HepG2 (cell line): Measurements from ENCODE around the gene FIGLA. TPM values are rescaled to one million over a fixed set of nuclear protein-coding genes. Genes with fewer than 3 reads are reported as not detected.

Experiments used
- AGO2 ChIP-seq: fragments of 200-400 bp; formaldehyde crosslinking; optimal IDR thresholded peaks from 2 replicates; pipeline ENCODE3; 2017; ENCODE audit warnings: mild to moderate bottlenecking, low read depth, low read length, moderate library complexity
- EZH2 ChIP-seq: conservative IDR thresholded peaks from 2 replicates; pipeline ENCODE4 v1.6.1; 2012; ENCODE audit warnings: mild to moderate bottlenecking, low read depth, low read length, moderate library complexity
- IRF2 ChIP-seq: IDR thresholded peaks from 2 replicates; pipeline ENCODE4 v1.6.1; 2018; ENCODE audit warnings: missing genetic modification reagents, missing compliant biosample characterization
- KLF12 ChIP-seq: sonication (generic); formaldehyde crosslinking; IDR thresholded peaks from 2 replicates; pipeline ENCODE4 v1.4.0; 2020; ENCODE audit warnings: missing genetic modification reagents, borderline replicate concordance
- NAIF1 ChIP-seq: sonication (generic); formaldehyde crosslinking; IDR thresholded peaks from 2 replicates; pipeline ENCODE4 v1.5.0; 2020; ENCODE audit warnings: mild to moderate bottlenecking, missing genetic modification reagents, borderline replicate concordance
- ONECUT2 ChIP-seq: sonication (generic); formaldehyde crosslinking; IDR thresholded peaks from 2 replicates; pipeline ENCODE4 v1.4.0; 2020; ENCODE audit warnings: missing genetic modification reagents
- PPARG ChIP-seq: conservative IDR thresholded peaks from 2 replicates; pipeline ENCODE4 v1.6.1; 2016; ENCODE audit warnings: missing biosample characterization, missing genetic modification reagents
- SMYD3 ChIP-seq: sonication (generic); formaldehyde crosslinking; IDR thresholded peaks from 2 replicates; pipeline ENCODE4 v1.8.1; 2023; ENCODE audit warnings: mild to moderate bottlenecking, missing genetic modification reagents
- TCF7 ChIP-seq: sonication (generic); IDR thresholded peaks from 2 replicates; pipeline ENCODE4 v1.6.1; 2016; ENCODE audit warnings: antibody characterized with exemption, low read depth
- ZNF292 ChIP-seq: sonication (generic); formaldehyde crosslinking; IDR thresholded peaks from 2 replicates; pipeline ENCODE4 v1.8.1; 2022; ENCODE audit warnings: mild to moderate bottlenecking, low read depth, missing genetic modification reagents, borderline replicate concordance
- ZNF552 ChIP-seq: sonication (generic); formaldehyde crosslinking; IDR thresholded peaks from 2 replicates; pipeline ENCODE4 v1.9.0; 2022; ENCODE audit warnings: missing genetic modification reagents, mild to moderate bottlenecking, borderline replicate concordance
- ZNF674 ChIP-seq: sonication (generic); formaldehyde crosslinking; IDR thresholded peaks from 2 replicates; pipeline ENCODE4 v1.5.0; 2020; ENCODE audit warnings: low read depth, mild to moderate bottlenecking, missing genetic modification reagents
- ZNF770 ChIP-seq: sonication (generic); formaldehyde crosslinking; IDR thresholded peaks from 2 replicates; pipeline ENCODE4 v1.5.0; 2020; ENCODE audit warnings: mild to moderate bottlenecking, missing genetic modification reagents
- ZNF780A ChIP-seq: sonication (generic); formaldehyde crosslinking; IDR thresholded peaks from 2 replicates; pipeline ENCODE4 v1.8.0; 2022; ENCODE audit warnings: mild to moderate bottlenecking, missing genetic modification reagents, moderate library complexity
- ZSCAN22 ChIP-seq: sonication (generic); formaldehyde crosslinking; IDR thresholded peaks from 2 replicates; pipeline ENCODE4 v1.4.0; 2020; ENCODE audit warnings: mild to moderate bottlenecking, missing genetic modification reagents
- polyA plus RNA-seq, 8 experiments: library from polyadenylated mRNA; depleted of rRNA in 3 of 8; stranded (reverse) in 7 of 8; unstranded in 1 of 8; fragments of >200 nt; fragmentation: Illumina TruSeq in 4 of 8; extraction: Trizol in 4 of 8; gene quantifications; 2 replicates each; pipeline versions ENCODE4 v1.2.1 to v1.2.3, GENCODE V29; 2011 to 2016; ENCODE audit warnings: low read depth in 4 of 8, missing spikeins in 1 of 8, mixed read lengths in 1 of 8; ENCODE audit not compliant: insufficient read depth in 1 of 8
- total RNA-seq, 5 experiments: library from RNA; depleted of rRNA; stranded (reverse); fragments of >200 nt; fragmentation: Illumina TruSeq; extraction: Trizol; gene quantifications; 2 replicates each; pipeline ENCODE4 v1.2.3, GENCODE V29; 2016; ENCODE audit warnings: low read depth in 1 of 5
- TF ChIP-seq, protein P1 (sequence below): sonication (generic); formaldehyde crosslinking; conservative IDR thresholded peaks from 2 replicates; pipeline ENCODE4 v1.8.0; 2022; ENCODE audit warnings: missing genetic modification reagents
- TF ChIP-seq, protein P2 (sequence below): IDR thresholded peaks from 2 replicates; pipeline ENCODE4 v1.4.0; 2020; ENCODE audit warnings: mild to moderate bottlenecking, missing genetic modification reagents
- TF ChIP-seq, protein P3 (sequence below): sonication (generic); formaldehyde crosslinking; IDR thresholded peaks from 2 replicates; pipeline ENCODE4 v1.4.0; 2020; ENCODE audit warnings: mild to moderate bottlenecking, missing genetic modification reagents
- TF ChIP-seq, protein P4 (sequence below): sonication (generic); formaldehyde crosslinking; IDR thresholded peaks from 2 replicates; pipeline ENCODE4 v1.5.0; 2020; ENCODE audit warnings: mild to moderate bottlenecking, missing genetic modification reagents, moderate library complexity

FIGLA gene
- total and polyA plus RNA-seq, 2 of the 13 experiments (the other 11 are each of a cell fraction or from before 2014, with no cell fraction given): not detected

GRCh38 chr2:70767699-70768589 is 22.5 kb downstream of the FIGLA start, which contains the start of gene ADD2 (continued):
- TF ChIP-seq IRF2 (no peak), ZNF552 (CRISPR knock-in tag) (no peak), ZNF780A (CRISPR knock-in tag) (no peak), TCF7 (no peak), ZNF674 (CRISPR knock-in tag) (no peak), ONECUT2 (CRISPR knock-in tag) (no peak), KLF12 (CRISPR knock-in tag) (no peak), ZNF770 (CRISPR knock-in tag) (no peak), SMYD3 (CRISPR knock-in tag) (no peak), AGO2 (no peak), PPARG (no peak), EZH2 (no peak), ZNF292 (no peak), ZSCAN22 (CRISPR knock-in tag) (no peak), NAIF1 (no peak)
- TF ChIP-seq, protein P1, sequence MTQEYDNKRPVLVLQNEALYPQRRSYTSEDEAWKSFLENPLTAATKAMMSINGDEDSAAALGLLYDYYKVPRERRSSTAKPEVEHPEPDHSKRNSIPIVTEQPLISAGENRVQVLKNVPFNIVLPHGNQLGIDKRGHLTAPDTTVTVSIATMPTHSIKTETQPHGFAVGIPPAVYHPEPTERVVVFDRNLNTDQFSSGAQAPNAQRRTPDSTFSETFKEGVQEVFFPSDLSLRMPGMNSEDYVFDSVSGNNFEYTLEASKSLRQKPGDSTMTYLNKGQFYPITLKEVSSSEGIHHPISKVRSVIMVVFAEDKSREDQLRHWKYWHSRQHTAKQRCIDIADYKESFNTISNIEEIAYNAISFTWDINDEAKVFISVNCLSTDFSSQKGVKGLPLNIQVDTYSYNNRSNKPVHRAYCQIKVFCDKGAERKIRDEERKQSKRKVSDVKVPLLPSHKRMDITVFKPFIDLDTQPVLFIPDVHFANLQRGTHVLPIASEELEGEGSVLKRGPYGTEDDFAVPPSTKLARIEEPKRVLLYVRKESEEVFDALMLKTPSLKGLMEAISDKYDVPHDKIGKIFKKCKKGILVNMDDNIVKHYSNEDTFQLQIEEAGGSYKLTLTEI: no peak
- TF ChIP-seq, protein P2, sequence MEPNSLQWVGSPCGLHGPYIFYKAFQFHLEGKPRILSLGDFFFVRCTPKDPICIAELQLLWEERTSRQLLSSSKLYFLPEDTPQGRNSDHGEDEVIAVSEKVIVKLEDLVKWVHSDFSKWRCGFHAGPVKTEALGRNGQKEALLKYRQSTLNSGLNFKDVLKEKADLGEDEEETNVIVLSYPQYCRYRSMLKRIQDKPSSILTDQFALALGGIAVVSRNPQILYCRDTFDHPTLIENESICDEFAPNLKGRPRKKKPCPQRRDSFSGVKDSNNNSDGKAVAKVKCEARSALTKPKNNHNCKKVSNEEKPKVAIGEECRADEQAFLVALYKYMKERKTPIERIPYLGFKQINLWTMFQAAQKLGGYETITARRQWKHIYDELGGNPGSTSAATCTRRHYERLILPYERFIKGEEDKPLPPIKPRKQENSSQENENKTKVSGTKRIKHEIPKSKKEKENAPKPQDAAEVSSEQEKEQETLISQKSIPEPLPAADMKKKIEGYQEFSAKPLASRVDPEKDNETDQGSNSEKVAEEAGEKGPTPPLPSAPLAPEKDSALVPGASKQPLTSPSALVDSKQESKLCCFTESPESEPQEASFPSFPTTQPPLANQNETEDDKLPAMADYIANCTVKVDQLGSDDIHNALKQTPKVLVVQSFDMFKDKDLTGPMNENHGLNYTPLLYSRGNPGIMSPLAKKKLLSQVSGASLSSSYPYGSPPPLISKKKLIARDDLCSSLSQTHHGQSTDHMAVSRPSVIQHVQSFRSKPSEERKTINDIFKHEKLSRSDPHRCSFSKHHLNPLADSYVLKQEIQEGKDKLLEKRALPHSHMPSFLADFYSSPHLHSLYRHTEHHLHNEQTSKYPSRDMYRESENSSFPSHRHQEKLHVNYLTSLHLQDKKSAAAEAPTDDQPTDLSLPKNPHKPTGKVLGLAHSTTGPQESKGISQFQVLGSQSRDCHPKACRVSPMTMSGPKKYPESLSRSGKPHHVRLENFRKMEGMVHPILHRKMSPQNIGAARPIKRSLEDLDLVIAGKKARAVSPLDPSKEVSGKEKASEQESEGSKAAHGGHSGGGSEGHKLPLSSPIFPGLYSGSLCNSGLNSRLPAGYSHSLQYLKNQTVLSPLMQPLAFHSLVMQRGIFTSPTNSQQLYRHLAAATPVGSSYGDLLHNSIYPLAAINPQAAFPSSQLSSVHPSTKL (CRISPR knock-in tag): no peak
- TF ChIP-seq, protein P3, sequence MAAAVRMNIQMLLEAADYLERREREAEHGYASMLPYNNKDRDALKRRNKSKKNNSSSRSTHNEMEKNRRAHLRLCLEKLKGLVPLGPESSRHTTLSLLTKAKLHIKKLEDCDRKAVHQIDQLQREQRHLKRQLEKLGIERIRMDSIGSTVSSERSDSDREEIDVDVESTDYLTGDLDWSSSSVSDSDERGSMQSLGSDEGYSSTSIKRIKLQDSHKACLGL: no peak
- TF ChIP-seq, protein P4, sequence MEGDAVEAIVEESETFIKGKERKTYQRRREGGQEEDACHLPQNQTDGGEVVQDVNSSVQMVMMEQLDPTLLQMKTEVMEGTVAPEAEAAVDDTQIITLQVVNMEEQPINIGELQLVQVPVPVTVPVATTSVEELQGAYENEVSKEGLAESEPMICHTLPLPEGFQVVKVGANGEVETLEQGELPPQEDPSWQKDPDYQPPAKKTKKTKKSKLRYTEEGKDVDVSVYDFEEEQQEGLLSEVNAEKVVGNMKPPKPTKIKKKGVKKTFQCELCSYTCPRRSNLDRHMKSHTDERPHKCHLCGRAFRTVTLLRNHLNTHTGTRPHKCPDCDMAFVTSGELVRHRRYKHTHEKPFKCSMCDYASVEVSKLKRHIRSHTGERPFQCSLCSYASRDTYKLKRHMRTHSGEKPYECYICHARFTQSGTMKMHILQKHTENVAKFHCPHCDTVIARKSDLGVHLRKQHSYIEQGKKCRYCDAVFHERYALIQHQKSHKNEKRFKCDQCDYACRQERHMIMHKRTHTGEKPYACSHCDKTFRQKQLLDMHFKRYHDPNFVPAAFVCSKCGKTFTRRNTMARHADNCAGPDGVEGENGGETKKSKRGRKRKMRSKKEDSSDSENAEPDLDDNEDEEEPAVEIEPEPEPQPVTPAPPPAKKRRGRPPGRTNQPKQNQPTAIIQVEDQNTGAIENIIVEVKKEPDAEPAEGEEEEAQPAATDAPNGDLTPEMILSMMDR (CRISPR knock-in tag): peak; percentile 44; the same call in 1 of the 2 replicates
